Measurements from ENCODE around the gene GMEB2.

DNA sequence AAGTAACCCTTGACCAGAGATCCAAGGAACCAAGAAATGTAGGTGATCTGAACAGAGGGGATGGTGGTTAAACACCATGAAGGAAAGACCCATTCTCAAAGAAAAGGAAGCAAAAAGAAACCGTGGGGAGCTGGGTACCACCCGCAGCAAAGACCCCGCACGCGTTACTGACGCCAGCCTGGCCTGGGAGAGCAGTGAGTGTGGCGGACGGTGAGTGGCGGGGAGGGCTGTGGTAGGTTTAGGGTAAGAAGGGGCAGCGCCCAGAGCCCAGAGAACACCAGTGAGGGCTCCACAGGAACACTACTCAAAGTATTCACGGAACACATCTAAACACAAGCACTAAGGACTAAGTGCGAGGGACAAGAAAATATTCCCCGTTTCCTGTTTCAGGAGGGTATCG is 4.2 kb downstream of the GMEB2 start:
- TF ChIP-seq SP1 (IDR thresholded peaks at IDR 0.05) (no peak), SUZ12 (IDR thresholded peaks at IDR 0.05) (no peak), L3MBTL2 (conservative IDR thresholded peaks at IDR 0.05) (no peak), FOXA1 (IDR thresholded peaks at IDR 0.05) (no peak), BHLHE40 (IDR thresholded peaks at IDR 0.05; ENCODE audit: borderline replicate concordance) (no peak), CTBP1 (IDR thresholded peaks at IDR 0.05; ENCODE audit: borderline replicate concordance) (no peak), TARDBP (IDR thresholded peaks at IDR 0.05) (no peak), ELF4 (IDR thresholded peaks at IDR 0.05) (no peak)
- TF ChIP-seq, protein P1, sequence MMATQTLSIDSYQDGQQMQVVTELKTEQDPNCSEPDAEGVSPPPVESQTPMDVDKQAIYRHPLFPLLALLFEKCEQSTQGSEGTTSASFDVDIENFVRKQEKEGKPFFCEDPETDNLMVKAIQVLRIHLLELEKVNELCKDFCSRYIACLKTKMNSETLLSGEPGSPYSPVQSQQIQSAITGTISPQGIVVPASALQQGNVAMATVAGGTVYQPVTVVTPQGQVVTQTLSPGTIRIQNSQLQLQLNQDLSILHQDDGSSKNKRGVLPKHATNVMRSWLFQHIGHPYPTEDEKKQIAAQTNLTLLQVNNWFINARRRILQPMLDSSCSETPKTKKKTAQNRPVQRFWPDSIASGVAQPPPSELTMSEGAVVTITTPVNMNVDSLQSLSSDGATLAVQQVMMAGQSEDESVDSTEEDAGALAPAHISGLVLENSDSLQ (IDR thresholded peaks at IDR 0.05), result no peak
